GM13976 (cell line): Measurements from ENCODE around the gene CAGE1.

Experiments used
- DNase-seq: peaks from one replicate; pipeline ENCODE4 v3.0.0; 2012; ENCODE audit warnings: low spot score
- CTCF ChIP-seq: IDR thresholded peaks from 2 replicates; pipeline ENCODE4 v1.5.1; 2012; ENCODE audit warnings: borderline replicate concordance, mild to moderate bottlenecking; ENCODE audit not compliant: insufficient read depth; ENCODE audit errors: extremely low read depth, missing control alignments, control extremely low read depth
- in situ Hi-C: fragments of 300-500 bp; cut with MboI; formaldehyde crosslinking; loops from one replicate; pipeline ENCODE4 v1.12.0; 2022; ENCODE audit warnings: low sequenced_read_pairs, mixed read lengths, inconsistent platforms; ENCODE audit not compliant: unreplicated experiment

CAGE1 gene

DNA sequence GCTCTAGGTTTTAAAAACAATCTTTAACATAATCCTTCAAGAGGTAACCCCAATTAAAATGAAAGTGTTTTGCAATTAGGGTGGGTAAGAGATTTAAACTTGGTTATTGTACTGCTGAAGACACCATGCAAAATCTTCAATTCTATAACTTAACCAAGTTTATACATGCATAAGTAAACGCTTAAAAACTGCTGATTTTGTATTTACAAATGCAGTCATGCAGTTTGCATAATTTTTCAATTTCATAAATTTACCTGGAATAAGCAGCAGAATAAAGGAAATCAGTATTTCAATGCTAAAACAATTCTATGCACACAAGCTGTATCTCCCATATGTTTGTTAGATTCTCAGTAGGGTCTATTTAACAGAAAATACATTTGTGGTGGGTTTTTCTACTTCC lies 99.5 kb downstream of the CAGE1 start:
- TF ChIP-seq CTCF = no peak
- in situ Hi-C loops = no loop called here
- no peak for DNase-seq

GRCh38 chr6:7285416-7285815 lies 104.1 kb downstream of the CAGE1 start:
- in situ Hi-C loops = no loop called here
- no peak for DNase-seq

DNA sequence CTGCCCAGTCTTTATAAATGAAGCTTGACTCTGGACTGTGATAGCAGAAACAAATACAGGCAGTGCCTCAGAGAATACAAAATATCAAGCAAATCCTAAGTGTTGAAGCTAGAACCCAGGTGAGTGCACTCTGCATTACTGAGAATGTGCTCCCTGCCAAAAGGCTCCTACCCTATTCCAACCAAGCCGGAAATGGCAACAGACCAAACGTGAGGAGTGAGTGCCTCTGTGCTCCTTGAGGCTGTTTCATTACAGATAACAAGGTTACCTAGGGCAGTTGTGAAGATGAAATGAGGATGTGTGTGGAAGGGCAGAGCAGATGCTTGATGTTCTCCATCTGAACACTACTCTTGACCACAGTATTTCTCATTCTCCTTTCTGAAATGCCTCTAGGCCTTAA lies 105.9 kb downstream of the CAGE1 start:
- no peak for DNase-seq
- in situ Hi-C loops = no loop called here
- TF ChIP-seq CTCF = no peak

More at GRCh38 chr6:7285416-7285815, 104.1 kb downstream of the CAGE1 start:
- no peak for TF ChIP-seq CTCF

GRCh38 chr6:7282097-7282906 lies 107.2 kb downstream of the CAGE1 start:
- no peak for TF ChIP-seq CTCF
- no peak for DNase-seq
- in situ Hi-C loops = no loop called here
